IMR-90 (cell line): Measurements from ENCODE around the gene GRK5.
A peak's percentile ranks its signal among the peaks of the same experiment; 100 is the strongest.

ENCODE experiments used
- BHLHE40 ChIP-seq: fragments of 150-350 bp; IDR thresholded peaks from 2 replicates; pipeline ENCODE4 v1.6.1; 2016; ENCODE audit warnings: mild to moderate bottlenecking, low read depth, low read length
- CEBPB ChIP-seq: IDR thresholded peaks from 2 replicates; pipeline ENCODE4 v1.6.1; 2012; ENCODE audit warnings: low read depth, low read length, improper control_type of control experiment
- CHD1 ChIP-seq: IDR thresholded peaks from 2 replicates; pipeline ENCODE4 v1.6.1; 2012; ENCODE audit warnings: low read depth, low read length, improper control_type of control experiment
- FOS ChIP-seq: fragments of 150-350 bp; IDR thresholded peaks from 2 replicates; pipeline ENCODE4 v1.6.1; 2016; ENCODE audit warnings: low read depth, low read length
- MAZ ChIP-seq: IDR thresholded peaks from 2 replicates; pipeline ENCODE4 v1.6.1; 2012; ENCODE audit warnings: low read depth, mild to moderate bottlenecking, low read length, improper control_type of control experiment, moderate library complexity, borderline replicate concordance
- MXI1 ChIP-seq: IDR thresholded peaks from 2 replicates; pipeline ENCODE4 v1.6.1; 2012; ENCODE audit warnings: low read depth, mild to moderate bottlenecking, low read length, moderate library complexity, borderline replicate concordance
- POLR2A ChIP-seq: IDR thresholded peaks from 2 replicates; pipeline ENCODE4 v1.6.1; 2012; ENCODE audit warnings: mild to moderate bottlenecking, low read depth, low read length
- RAD21 ChIP-seq: IDR thresholded peaks from 2 replicates; pipeline ENCODE4 v1.6.1; 2012; ENCODE audit warnings: low read length, improper control_type of control experiment
- RCOR1 ChIP-seq: IDR thresholded peaks from 2 replicates; pipeline ENCODE4 v1.6.1; 2012; ENCODE audit warnings: mild to moderate bottlenecking, low read length, improper control_type of control experiment; ENCODE audit not compliant: insufficient replicate concordance
- RFX5 ChIP-seq: IDR thresholded peaks from 2 replicates; pipeline ENCODE4 v1.8.0; 2012; ENCODE audit warnings: low read depth, mild to moderate bottlenecking, low read length, moderate library complexity
- SMC3 ChIP-seq: fragments of 150-350 bp; IDR thresholded peaks from 2 replicates; pipeline ENCODE4 v1.6.1; 2016; ENCODE audit warnings: low read depth, mild to moderate bottlenecking, antibody characterized with exemption, low read length, moderate library complexity
- TF ChIP-seq, protein P1 (sequence below): conservative IDR thresholded peaks from 2 replicates; pipeline ENCODE4 v1.5.1; 2012; ENCODE audit warnings: mild to moderate bottlenecking, low read depth, low read length, improper control_type of control experiment
- TF ChIP-seq, protein P2 (sequence below): fragments of 150-350 bp; IDR thresholded peaks from 2 replicates; pipeline ENCODE4 v1.6.1; 2017; ENCODE audit warnings: mild to moderate bottlenecking, antibody characterized with exemption, low read length, low read depth

DNA sequence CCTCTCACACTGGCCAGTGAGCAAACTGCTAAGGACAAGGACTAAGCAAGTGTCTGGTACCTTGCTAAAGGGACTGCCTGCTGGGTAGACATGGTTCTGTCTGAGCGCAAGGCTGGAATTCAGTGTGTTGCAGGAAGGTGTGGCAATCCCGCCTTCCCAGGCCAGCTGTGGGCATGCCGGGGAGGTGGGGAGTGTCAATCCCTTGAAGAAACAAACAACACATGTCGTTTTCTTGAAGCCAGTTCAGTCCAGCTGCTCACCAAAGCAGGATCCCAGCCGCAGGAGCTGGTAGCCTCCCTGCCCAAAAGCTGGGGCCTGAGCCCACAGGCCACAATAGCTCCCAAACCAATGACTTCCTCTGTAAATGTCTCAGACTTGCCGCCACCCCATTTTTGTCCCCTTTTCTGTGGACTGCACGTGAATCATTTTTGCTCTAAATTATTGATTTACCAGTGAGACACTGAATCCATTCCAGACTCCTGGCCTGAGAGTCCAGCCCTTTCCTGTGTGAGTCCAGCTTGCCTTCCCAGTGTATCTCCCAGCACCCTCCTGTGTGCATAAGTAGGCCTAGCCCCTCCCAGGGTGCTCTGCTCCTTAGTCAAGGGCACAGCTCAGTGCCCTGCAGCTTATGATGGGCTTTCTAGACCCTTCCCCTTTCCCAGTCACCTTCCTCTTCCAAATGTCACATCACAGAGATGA lies 168.4 kb downstream of the GRK5 start:
- TF ChIP-seq SMC3 (no peak), BHLHE40 (no peak), POLR2A (no peak), RFX5 (no peak), CHD1 (no peak), CEBPB (peak; percentile 73), RCOR1 (no peak), RAD21 (no peak), MAZ (peak; percentile 35; the same call in 1 of the 2 replicates), MXI1 (peak; percentile 72; the same call in 1 of the 2 replicates), FOS (no peak)
- TF ChIP-seq, protein P1, sequence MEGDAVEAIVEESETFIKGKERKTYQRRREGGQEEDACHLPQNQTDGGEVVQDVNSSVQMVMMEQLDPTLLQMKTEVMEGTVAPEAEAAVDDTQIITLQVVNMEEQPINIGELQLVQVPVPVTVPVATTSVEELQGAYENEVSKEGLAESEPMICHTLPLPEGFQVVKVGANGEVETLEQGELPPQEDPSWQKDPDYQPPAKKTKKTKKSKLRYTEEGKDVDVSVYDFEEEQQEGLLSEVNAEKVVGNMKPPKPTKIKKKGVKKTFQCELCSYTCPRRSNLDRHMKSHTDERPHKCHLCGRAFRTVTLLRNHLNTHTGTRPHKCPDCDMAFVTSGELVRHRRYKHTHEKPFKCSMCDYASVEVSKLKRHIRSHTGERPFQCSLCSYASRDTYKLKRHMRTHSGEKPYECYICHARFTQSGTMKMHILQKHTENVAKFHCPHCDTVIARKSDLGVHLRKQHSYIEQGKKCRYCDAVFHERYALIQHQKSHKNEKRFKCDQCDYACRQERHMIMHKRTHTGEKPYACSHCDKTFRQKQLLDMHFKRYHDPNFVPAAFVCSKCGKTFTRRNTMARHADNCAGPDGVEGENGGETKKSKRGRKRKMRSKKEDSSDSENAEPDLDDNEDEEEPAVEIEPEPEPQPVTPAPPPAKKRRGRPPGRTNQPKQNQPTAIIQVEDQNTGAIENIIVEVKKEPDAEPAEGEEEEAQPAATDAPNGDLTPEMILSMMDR, result no peak
- TF ChIP-seq, protein P2, sequence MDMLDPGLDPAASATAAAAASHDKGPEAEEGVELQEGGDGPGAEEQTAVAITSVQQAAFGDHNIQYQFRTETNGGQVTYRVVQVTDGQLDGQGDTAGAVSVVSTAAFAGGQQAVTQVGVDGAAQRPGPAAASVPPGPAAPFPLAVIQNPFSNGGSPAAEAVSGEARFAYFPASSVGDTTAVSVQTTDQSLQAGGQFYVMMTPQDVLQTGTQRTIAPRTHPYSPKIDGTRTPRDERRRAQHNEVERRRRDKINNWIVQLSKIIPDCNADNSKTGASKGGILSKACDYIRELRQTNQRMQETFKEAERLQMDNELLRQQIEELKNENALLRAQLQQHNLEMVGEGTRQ, result no peak
